Ovary (tissue), 3 donors: ENCODE results near the gene DNAJC27.

Experiments
- CTCF ChIP-seq, 3 donors: fragments of 450-650 bp in 2 of 3; fragments of 200-600 bp in 1 of 3; IDR thresholded peaks; one replicate each; pipeline versions ENCODE4 v1.5.1 to v1.8.0; 2016 to 2022; ENCODE audit warnings: antibody characterized with exemption in 3 of 3, mild to moderate bottlenecking in 1 of 3
- EP300 ChIP-seq: sonication (generic); formaldehyde crosslinking; IDR thresholded peaks from one replicate; pipeline ENCODE4 v1.6.1; 2017; ENCODE audit warnings: antibody characterized with exemption
- POLR2A ChIP-seq: fragments of 450-650 bp; IDR thresholded peaks from one replicate; pipeline ENCODE4 v1.6.1; 2017; ENCODE audit warnings: antibody characterized with exemption, mild to moderate bottlenecking, moderate library complexity
- donor health status: DM: no; HTN: no; CAD: no.

- no peak for TF ChIP-seq CTCF (IDR thresholded peaks at IDR 0.05)
- TF ChIP-seq EP300: no peak
- no peak for TF ChIP-seq POLR2A
Observed at GRCh38 chr2:24977631-24978030, 5.9 kb upstream of the DNAJC27 start.
